GM19463 (cell line): ENCODE results near the gene UBL7.

Source experiments
- ATAC-seq: cut with Tn5 transposase; IDR thresholded peaks from one replicate; pipeline ENCODE4 v1.9.1; 2021; ENCODE audit warnings: mild to moderate bottlenecking, moderate library complexity; ENCODE audit not compliant: unreplicated experiment

The UBL7 gene

GRCh38 chr15:74410502-74410901, 50.5 kb downstream of the UBL7 start:
- ATAC-seq = no peak

- ATAC-seq = no peak
These were observed 51.7 kb downstream of the UBL7 start for GRCh38 chr15:74409225-74409624.

DNA sequence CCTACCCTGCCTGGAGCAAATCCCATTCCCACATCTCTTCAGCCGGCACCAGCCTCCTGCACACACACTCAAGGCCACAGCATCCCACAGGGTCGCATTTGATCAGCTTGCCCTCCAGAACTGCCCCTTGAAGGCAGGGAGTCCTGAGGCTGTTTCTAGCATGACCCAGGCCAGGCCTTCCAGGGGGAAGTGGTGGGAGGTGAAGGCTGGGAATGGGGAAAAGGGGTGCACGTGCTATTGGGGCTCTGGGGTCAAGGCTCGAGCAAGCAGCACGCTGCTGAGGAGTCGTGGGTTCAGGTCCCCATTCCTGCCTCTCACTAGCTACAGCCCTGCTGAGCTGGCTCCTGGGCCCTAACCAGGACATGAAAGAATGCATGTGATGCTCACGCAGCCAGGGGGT, 52.1 kb downstream of the UBL7 start:
- no peak for ATAC-seq

- no peak for ATAC-seq
These were observed 52.6 kb downstream of the UBL7 start for GRCh38 chr15:74408385-74408784.

GRCh38 chr15:74406992-74407705, 53.8 kb downstream of the UBL7 start:
- ATAC-seq = no peak

GRCh38 chr15:74406517-74406916, 54.4 kb downstream of the UBL7 start:
- no peak for ATAC-seq

DNA sequence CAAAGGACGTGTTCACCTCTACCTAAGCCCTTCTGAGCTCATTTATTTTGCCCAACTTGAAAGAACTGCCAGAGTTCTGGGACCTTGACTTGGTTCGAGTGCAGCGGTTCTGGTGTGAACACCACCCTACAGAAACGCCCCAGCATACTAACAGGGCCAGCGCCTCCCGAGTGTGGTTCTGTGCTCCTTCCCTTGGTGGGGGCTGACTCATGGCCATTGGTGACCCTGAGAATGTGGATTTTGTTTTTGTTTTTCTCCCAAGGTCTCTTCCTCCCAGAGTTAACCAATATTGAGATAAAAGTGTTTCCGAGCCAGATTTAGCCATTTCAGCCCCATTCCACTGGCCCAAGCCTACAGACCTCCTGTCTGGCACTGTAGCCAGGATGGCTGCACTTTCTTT, 55.1 kb downstream of the UBL7 start:
- no peak for ATAC-seq

DNA sequence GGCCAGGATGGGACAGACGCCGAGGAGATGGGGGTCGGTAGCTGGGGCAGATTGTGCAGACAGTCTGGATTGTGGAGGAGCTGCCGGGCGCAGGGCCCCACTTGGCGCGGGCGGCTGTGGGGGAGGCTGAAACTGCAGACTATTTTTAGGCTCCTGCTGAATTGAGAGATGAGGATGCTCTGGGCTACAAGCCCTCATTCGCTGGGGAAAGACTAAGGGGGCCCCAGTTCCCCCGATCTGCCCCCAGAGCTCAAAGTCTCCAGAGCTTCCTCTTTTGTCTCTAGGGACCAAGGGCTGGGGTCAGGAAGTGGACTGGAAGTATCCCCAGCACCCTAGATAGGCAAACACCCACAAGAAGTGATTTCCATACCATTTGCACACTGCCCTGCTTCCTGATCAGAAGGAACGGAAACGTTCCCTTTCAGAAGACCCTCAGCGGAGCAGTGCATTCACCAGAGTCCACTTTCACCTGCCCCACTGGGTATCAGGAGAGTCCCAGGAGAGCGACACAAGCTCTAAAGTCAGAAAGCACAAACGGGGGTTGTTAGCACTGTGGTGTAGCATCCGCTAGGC, 56.9 kb downstream of the UBL7 start:
- peak; percentile 35 for ATAC-seq

DNA sequence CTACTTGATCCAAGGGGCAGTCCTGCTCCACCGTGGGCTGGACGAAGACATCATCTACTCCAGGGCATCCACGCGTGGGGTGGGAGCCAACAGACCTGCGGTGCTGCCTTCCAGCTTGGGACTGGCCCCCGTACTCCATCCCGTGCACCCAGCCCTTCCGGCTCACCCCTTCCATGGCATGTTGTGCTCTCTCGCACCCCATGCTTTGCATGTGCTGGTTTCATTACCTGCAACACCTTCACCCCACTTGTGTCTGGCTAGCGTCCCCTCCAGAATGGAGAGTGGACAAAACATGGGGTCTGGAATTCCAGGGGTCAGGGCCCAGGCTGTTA, 57.4 kb downstream of the UBL7 start:
- no peak for ATAC-seq

GRCh38 chr15:74402873-74403587, 57.9 kb downstream of the UBL7 start:
- peak; percentile 34 for ATAC-seq

GRCh38 chr15:74402337-74402841, 58.6 kb downstream of the UBL7 start:
- ATAC-seq = no peak

- ATAC-seq = no peak
These were observed 59.8 kb downstream of the UBL7 start for GRCh38 chr15:74400915-74401757.

DNA sequence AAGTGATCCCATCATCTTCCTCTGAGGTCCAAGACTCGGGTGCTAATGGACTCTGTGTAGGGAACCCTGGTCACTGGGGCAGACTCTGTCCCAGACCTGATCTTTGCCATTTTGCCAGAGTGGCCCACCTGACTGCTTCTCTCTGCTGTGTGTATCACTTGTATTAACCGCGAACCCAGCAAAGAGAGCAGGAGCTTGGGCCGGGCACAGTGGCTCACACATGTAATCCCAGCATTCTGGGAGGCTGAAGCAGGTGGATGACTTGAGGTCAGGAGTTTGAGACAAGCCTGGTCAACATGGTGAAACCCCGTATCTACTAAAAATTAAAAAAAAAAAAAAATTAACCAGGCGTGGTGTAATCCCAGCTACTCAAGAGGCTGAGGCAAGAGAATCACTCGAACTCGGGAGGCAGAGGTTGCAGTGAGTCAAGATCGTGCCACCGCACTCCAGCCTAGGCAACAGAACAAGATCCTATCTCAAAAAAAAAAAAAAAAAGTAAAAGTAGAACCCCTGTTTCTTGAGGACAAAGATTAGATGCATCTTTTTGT, 60.6 kb downstream of the UBL7 start:
- no peak for ATAC-seq

DNA sequence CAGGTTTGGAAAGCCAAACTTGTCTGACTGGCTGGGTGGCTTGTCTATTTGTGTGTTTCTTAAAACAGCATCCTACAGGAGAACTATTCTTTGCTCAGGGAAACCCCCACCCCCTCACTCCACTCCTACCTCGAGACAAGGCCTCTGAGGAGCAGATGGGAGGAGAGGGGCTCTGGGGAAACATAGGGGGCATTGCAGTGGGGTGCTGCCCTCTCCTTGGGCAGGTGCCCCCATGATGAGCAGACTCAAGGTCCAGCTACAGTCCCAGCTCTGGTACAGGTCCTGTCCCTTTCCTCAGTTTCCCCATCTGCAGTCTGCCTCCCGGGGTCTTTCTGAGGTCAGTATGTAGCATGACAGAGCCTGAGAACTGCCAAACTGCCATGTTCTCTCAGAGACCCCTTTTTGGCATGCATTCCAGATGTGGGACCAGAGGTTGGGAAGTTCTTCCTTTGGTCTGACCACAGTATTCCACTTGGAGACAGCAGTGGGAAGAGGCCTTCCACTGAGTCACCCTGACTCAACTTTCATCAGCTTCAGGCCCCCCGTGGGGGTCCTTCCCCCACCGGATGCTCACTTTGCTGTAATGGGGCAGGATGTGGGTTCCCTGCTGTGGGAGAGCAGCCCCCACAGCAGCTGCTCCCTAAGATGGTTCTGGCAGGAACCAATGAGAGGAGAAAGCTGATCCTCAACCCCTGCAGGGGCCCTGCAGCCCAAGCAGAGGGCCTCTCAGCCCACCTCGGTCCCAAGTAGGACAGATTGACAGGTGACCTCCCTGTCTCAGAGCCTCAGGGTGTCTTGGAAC, 61.2 kb downstream of the UBL7 start:
- no peak for ATAC-seq

GRCh38 chr15:74399100-74399499, 61.9 kb downstream of the UBL7 start:
- ATAC-seq = no peak

DNA sequence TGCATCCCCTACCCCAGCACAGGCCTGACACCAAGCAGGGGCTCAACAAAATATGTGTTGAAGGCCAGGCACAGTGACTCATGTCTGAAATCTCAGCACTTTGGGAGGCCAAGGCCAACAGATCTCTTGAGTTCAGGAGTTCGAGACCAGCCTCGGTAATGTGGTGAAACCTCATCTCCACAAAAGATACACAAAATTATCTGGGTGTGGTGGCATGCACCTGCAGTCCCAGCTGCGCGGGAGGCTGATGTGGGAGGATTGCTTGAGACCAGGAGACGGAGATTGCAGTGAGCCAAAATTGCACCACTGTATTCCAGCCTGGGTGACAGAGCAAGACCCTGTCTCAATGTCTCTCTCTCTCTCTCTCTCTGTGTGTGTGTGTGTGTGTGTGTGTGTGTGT, 62.8 kb downstream of the UBL7 start:
- ATAC-seq = no peak

DNA sequence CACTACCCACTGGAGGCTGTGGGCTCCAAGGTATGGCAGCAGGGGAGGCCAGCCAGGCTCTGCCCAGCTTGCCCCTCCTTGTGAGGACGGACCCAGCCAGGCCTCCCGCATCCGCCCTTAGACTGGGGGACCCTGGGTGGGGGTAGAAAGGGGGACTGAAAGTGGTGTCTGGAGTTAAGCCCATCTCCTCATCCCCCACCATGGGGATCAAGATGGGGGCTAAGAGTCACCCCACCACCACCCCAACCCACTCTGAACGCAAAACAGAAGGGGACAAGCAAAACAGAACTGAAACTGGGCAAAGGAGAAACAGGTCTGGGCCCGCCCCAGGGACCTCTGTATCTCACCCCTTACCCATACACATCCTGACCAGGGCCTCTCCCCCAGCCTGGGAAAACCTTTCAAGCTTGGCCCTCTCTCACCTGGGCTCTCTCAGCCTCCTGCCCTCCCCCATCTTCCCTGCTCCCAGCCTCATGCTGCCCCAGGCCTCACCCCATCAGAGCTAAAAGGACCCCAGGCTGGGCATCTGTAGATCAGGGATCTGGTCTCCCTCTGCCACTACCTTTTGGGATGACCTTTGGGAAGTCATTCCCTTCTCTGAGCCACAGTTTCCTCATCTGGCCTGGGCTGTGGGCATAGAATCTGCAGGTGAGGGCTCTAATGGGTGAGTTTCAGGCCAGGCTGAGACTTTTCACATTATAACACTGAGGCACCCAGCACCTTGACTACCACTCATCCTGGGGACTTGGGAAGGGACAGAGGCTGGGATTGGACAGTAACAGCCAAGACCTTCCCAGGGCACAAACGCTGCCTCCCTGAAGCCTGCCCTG, 63.5 kb downstream of the UBL7 start:
- no peak for ATAC-seq

- ATAC-seq = peak; percentile 30
These were observed 64.3 kb downstream of the UBL7 start for GRCh38 chr15:74396445-74397238.

GRCh38 chr15:74396146-74396438, 64.9 kb downstream of the UBL7 start:
- no peak for ATAC-seq
